Testis (tissue), 3 donors: ENCODE measurements around the gene C19orf85. TPM values are rescaled to one million over a fixed set of nuclear protein-coding genes. Genes with fewer than 3 reads are reported as not detected.

Experiments
- DNase-seq: peaks from one replicate; pipeline ENCODE4 v3.0.0-alpha.2; 2019
- H3K27ac ChIP-seq, 2 donors: fragments of 200-600 bp; sonication (generic); one replicate each; pipeline ENCODE4 v1.5.1; 2019
- H3K27me3 ChIP-seq: fragments of 200-600 bp; sonication (generic); one replicate; pipeline ENCODE4 v1.5.1; 2019
- H3K36me3 ChIP-seq: fragments of 200-600 bp; sonication (generic); one replicate; pipeline ENCODE4 v1.5.1; 2017; ENCODE audit warnings: low read depth; ENCODE audit errors: missing control alignments
- H3K4me1 ChIP-seq: fragments of 200-600 bp; sonication (generic); one replicate; pipeline ENCODE4 v1.5.1; 2019
- H3K4me3 ChIP-seq, 2 donors: fragments of 200-600 bp; sonication (generic); one replicate each; pipeline ENCODE4 v1.5.1; 2017 to 2019
- H3K9me3 ChIP-seq: fragments of 200-600 bp; sonication (generic); one replicate; pipeline ENCODE4 v1.5.1; 2017
- POLR2A ChIP-seq: fragments of 450-650 bp; IDR thresholded peaks from one replicate; pipeline ENCODE4 v1.6.1; 2017; ENCODE audit warnings: antibody characterized with exemption, mild to moderate bottlenecking, moderate library complexity
- WGBS, 2 donors: methylation state at CpG; one replicate each; pipeline ENCODE4 v1.1.5; 2018; 5-methylcytosine and 5-hydroxymethylcytosine counted together
- intact Hi-C: fragments of 100-400 bp; cut with DNase I; formaldehyde crosslinking; loops from one replicate; pipeline ENCODE4 v1.15.1; 2023; ENCODE audit warnings: low total_unique reads
- polyA plus RNA-seq: library from polyadenylated mRNA; stranded (reverse); fragments of 350-450 nt; fragmentation: Illumina TruSeq; extraction: RNeasy Lipid Tissue Mini Kit (QIAGEN cat#74804); gene quantifications from one replicate; pipeline ENCODE4 v1.2.3, GENCODE V29; 2014; ENCODE audit warnings: low read depth, low replicate concordance; ENCODE audit not compliant: insufficient read depth
- total RNA-seq, 2 donors: library from RNA; depleted of rRNA; stranded (reverse); fragments of >200 nt; gene quantifications; one replicate each; pipeline ENCODE4 v1.2.3, GENCODE V29; 2016
- TF ChIP-seq, protein P1 (sequence below), 3 experiments: fragments of 450-650 bp in 2 of 3; fragments of 200-600 bp in 1 of 3; sonication (generic) in 1 of 3; IDR thresholded peaks; one replicate each; pipeline ENCODE4 v1.5.1; 2016 to 2019; ENCODE audit warnings: antibody characterized with exemption in 3 of 3, mild to moderate bottlenecking in 2 of 3, moderate library complexity in 1 of 3

C19orf85 gene
- total and polyA plus RNA-seq, 3 donors from 2014 or later, result not detected

DNA sequence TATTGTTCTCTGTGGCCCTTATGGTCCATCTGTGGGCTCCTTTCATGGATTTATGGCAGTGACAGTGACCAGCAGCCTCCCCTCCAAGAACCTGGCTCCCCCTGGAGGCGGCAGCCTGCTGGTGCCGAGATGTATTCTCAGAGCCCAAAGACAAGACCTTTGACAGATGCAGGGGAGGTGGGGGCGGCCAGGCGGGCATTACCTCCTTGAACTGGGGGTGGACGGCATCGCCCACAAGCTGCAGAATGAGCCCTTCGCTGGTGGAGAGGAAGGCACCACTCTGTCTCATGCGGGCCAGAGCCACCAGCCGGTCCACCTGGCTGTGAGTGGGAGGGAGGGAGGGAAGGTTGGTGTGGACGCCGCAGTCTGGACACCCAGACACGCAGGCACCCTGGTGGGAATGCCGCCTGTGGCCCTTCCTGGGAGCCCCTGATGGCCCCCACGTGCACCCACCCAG, 9.7 kb downstream of the C19orf85 start:
- Histone ChIP-seq H3K4me3 (no peak overlapping the region), H3K9me3 (no peaks in the 10 kb centered on the region), H3K27me3 (no peaks in the 10 kb centered on the region), H3K36me3 (no peaks in the 10 kb centered on the region), H3K4me1 (peaks cover 35% of the 10 kb centered on the region), H3K27ac (no peak overlapping the region)
- peak; percentile 71 for DNase-seq
- intact Hi-C loops, result no loop called here
- 76 to 92% methylated on average over 2 to 14 of the region's 14 CpGs for WGBS, 2 donors
- no peak for TF ChIP-seq POLR2A
- TF ChIP-seq, protein P1, sequence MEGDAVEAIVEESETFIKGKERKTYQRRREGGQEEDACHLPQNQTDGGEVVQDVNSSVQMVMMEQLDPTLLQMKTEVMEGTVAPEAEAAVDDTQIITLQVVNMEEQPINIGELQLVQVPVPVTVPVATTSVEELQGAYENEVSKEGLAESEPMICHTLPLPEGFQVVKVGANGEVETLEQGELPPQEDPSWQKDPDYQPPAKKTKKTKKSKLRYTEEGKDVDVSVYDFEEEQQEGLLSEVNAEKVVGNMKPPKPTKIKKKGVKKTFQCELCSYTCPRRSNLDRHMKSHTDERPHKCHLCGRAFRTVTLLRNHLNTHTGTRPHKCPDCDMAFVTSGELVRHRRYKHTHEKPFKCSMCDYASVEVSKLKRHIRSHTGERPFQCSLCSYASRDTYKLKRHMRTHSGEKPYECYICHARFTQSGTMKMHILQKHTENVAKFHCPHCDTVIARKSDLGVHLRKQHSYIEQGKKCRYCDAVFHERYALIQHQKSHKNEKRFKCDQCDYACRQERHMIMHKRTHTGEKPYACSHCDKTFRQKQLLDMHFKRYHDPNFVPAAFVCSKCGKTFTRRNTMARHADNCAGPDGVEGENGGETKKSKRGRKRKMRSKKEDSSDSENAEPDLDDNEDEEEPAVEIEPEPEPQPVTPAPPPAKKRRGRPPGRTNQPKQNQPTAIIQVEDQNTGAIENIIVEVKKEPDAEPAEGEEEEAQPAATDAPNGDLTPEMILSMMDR (IDR thresholded peaks at IDR 0.05), result peak; percentile 47 to 61 (median 50)

DNA sequence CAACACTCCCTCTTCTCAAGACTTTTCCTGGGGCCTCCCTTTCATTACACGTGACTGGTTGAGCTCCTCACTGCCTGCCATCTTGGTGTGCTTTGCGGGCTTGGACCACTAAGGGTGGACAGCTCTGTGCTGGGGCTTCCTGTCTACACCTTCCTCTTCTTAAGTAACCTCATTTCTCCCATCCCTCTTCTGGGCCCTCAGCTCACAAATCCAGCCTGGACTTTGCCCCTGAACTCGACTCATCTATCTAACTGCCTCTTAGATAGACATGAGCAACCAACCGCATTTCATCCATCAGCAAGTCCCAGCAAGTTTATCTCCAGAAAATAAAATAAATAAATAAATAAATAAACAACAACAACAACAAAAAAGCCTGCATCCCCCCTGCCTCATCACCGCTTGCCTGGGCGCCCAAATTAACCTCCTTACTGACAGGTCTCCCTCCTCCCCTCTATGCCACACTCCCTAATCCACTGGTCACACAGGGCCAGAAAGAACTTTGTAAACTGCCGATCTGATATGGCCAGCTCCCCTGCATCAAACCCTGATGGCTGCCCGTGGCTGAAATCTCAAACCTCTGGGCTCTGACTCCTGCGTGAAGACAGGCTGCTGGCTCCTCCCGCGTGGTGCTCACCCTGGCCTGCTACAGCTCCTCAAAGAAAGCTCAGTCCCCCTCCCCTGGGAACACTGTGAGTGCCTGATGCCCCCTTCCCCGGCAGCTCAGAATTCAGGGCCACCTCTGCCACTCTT, 10.9 kb downstream of the C19orf85 start:
- 63 to 70% methylated on average over 8 to 12 of the region's 12 CpGs for WGBS, 2 donors

DNA sequence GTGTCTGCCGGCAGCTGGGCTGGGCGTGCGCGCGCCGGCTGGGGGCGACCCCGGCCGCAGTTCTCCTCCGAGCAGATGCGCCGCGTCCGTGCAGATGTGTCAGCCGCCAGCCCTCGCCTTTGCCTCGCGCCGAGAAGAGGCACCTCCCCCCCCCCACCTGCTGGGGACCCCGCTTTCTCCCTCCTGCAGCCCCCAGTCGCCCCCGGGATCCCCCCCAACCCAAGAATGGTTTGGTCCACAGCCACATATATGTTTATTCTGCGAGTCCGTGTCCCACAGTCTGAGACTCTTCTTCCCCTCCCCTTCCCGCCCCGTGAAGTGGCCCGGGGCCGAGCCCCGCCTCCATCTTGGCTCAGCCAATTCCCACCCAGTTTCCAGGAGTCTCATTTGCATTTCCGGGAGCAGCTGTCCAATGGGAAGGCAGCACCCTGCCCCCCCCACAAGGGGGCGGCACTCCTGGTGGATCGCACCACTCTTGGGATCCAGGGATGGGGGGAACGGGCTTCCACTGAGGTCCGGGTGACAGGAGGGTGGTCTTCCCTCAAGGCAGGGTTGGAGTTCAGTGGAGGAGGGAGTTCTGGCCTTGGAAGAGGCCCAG, 11.7 kb downstream of the C19orf85 start:
- Histone ChIP-seq H3K4me1 (peaks cover 26% of the 10 kb centered on the region), H3K36me3 (no peaks in the 10 kb centered on the region), H3K4me3 (peak overlapping the region in 1 of 2 donors; percentile 6), H3K9me3 (no peaks in the 10 kb centered on the region), H3K27ac (no peak overlapping the region), H3K27me3 (no peaks in the 10 kb centered on the region)
- intact Hi-C loops, result no loop called here
- WGBS, 2 donors, result 20% methylated on average over 18 to 22 of the region's 34 CpGs
- peak; percentile 81 for DNase-seq
- no peak for TF ChIP-seq POLR2A
- TF ChIP-seq, protein P1 (IDR thresholded peaks at IDR 0.05), result peak in 1 of 3 experiments; percentile 9

More for the DNA sequence above, 10.9 kb downstream of the C19orf85 start:
- Histone ChIP-seq H3K36me3 (no peaks in the 10 kb centered on the region), H3K27me3 (no peaks in the 10 kb centered on the region), H3K9me3 (no peaks in the 10 kb centered on the region), H3K4me3 (no peak overlapping the region), H3K27ac (no peak overlapping the region), H3K4me1 (peaks cover 26% of the 10 kb centered on the region)
- peak; percentile 61 for DNase-seq
- TF ChIP-seq, protein P1 (IDR thresholded peaks at IDR 0.05), result no peak
- TF ChIP-seq POLR2A, result no peak
- intact Hi-C loops, result no loop called here

DNA sequence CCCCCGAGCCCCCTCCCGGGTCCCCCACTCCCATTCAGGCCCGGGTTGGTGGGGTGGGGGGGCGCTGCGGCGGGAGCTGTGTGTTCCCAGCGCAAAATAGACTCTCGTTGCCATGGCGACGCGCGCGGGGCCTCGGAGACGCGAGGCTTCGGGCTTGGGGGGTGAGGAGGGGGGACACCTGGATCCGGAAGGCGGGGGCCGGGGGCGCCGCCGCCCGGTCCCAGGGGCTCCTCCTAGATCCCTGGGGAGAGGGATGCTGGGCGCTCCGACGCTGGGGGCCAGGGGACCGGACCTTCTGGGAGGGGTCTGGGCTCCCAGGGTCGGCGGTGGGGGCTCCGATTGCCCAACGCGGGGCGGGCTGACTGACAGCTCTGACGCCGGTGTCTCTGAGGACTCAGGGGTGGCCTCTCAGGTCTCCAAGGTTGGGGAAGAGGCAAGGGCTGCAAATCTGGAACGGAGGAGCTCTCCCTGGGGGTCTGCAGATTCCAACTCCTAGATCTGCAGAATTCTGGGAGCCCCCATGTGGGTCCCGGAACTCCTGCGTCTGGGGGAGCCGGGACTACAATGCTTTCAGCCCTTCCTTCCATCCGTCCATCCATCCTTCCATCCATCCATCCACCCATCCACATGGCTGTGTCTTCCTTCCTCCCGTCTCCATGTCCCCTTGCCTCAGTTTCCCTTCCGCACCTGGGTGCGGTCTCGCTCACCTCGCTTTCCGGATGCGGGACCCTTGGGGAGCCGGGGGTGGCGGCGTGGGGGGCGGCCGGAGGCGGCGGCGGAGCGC, 12.4 kb downstream of the C19orf85 start:
- TF ChIP-seq, protein P1 (IDR thresholded peaks at IDR 0.05), result no peak
- TF ChIP-seq POLR2A, result no peak
- peaks cover 26% of the 10 kb centered on the region for H3K4me1 ChIP-seq
- H3K4me3 ChIP-seq, result peak overlapping the region; percentile 7 to 39
- 3% methylated on average over 8 to 53 of the region's 57 CpGs for WGBS, 2 donors
- DNase-seq, result no peak
- H3K27ac ChIP-seq, result no peak overlapping the region
- no peaks in the 10 kb centered on the region for H3K27me3 ChIP-seq
- intact Hi-C loops, result no loop called here
- H3K9me3 ChIP-seq, result no peaks in the 10 kb centered on the region
- no peaks in the 10 kb centered on the region for H3K36me3 ChIP-seq
